GM12891 (cell line): Measurements from ENCODE around the gene EPHX1.

Experiments used
- POLR2A ChIP-seq: IDR thresholded peaks from 2 replicates; pipeline ENCODE4 v1.6.1; 2011; ENCODE audit warnings: low read depth, low read length, control low read depth
- POLR2AphosphoS5 ChIP-seq: IDR thresholded peaks from 2 replicates; pipeline ENCODE4 v1.6.1; 2011; ENCODE audit warnings: low read depth, low read length, control low read depth
- POU2F2 ChIP-seq: IDR thresholded peaks from 2 replicates; pipeline ENCODE4 v1.6.1; 2011; ENCODE audit warnings: low read depth, mild to moderate bottlenecking, control low read depth, low read length, moderate library complexity
- TAF1 ChIP-seq: IDR thresholded peaks from 2 replicates; pipeline ENCODE4 v1.6.1; 2011; ENCODE audit warnings: low read depth, low read length, control low read depth

DNA sequence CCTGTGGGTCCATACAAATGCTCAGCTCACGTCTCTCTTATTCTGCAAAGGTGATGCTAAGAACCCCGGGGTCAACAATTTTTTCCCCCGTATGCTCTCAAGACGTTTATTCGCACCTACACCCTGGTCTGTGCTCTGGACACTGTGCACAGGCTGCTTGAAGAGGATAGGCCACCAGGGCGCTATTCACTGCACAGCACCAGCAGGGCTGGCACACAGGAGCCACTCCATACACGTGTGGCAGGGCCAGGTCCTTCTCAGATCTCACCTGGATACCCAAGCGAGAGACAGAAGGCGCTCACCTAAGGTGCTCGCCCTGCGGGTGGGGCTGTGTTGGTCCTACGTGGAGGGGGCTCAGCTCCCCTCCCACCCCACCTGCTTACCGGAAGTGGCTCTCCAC is 55.6 kb downstream of the EPHX1 start:
- no peak for TF ChIP-seq TAF1
- no peak for TF ChIP-seq POLR2A
- no peak for TF ChIP-seq POLR2AphosphoS5
- TF ChIP-seq POU2F2 = no peak
